ENCODE results near the gene SFXN5.
"Not testable (repeated sequence)": the region's sequence is repeated elsewhere in the genome, so short reads cannot be mapped to it uniquely, and the experiment has no call there.

Gene SFXN5

DNA sequence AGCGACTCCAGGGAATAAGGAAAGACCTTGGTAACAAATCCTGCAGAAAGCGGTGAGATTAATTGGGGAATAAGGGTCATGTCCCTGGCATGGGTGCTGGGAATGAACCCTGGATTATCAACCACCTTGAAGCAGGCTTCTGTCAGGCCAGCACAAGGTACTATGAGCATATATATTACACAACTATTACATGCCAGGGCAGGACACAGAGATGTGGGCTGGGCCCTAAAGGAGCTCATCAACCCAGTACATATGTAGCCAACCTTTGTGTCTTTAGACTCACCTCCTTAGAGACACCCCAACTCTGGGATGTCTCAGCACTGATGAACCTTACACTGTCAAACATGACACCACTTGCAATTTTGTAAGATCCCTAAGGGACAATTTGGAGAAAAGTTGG lies 3.4 kb downstream of the SFXN5 start:
- Histone ChIP-seq H3K36me3 (ENCODE audit: control insufficient read depth, insufficient read depth, low read length) (no peaks in the 10 kb centered on the region), H3K9me3 (ENCODE audit: control insufficient read depth, low read length) (no peaks in the 10 kb centered on the region), H3K4me3 (ENCODE audit: insufficient read depth, low read depth, low read length) (no peak overlapping the region), H3K27ac (ENCODE audit: insufficient read depth, low read depth, low read length, poor library complexity, severe bottlenecking) (no peak overlapping the region), H3K27me3 (ENCODE audit: control insufficient read depth, insufficient read depth, low read length, poor library complexity, severe bottlenecking) (peaks cover 20% of the 10 kb centered on the region), H3K4me1 (ENCODE audit: control insufficient read depth, insufficient read depth, low read length) (peaks cover 4% of the 10 kb centered on the region)
- 89 to 97% methylated on average over 2 of the region's 2 CpGs for WGBS, 2 experiments

DNA sequence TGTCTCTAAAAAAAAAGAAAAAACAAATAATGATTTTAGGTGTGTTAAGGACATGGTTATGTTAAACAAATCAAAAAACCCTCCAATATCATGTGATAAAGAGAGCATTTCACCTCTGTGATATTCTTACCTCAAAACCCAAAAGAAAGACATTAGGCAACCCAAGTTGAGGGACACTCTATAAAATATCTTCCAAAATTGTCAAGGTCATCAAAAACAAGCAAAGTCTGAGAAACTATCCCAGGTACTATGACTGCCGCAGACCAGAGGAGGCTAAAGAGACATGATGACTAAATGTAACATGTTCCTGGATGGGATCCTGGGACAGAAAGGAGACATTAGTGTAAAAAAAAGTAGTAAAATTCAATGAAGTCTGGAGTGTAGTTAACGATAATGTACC lies 4.5 kb downstream of the SFXN5 start:
- Histone ChIP-seq H3K4me3 (ENCODE audit: insufficient read depth, low read depth, low read length) (no peak overlapping the region), H3K4me1 (ENCODE audit: control insufficient read depth, insufficient read depth, low read length) (peaks cover 4% of the 10 kb centered on the region), H3K27me3 (ENCODE audit: control insufficient read depth, insufficient read depth, low read length, poor library complexity, severe bottlenecking) (peaks cover 17% of the 10 kb centered on the region), H3K9me3 (ENCODE audit: control insufficient read depth, low read length) (no peaks in the 10 kb centered on the region), H3K27ac (ENCODE audit: insufficient read depth, low read depth, low read length, poor library complexity, severe bottlenecking) (no peak overlapping the region), H3K36me3 (ENCODE audit: control insufficient read depth, insufficient read depth, low read length) (no peaks in the 10 kb centered on the region)
- 94 to 95% methylated on average over 2 of the region's 2 CpGs for WGBS, 2 experiments

DNA sequence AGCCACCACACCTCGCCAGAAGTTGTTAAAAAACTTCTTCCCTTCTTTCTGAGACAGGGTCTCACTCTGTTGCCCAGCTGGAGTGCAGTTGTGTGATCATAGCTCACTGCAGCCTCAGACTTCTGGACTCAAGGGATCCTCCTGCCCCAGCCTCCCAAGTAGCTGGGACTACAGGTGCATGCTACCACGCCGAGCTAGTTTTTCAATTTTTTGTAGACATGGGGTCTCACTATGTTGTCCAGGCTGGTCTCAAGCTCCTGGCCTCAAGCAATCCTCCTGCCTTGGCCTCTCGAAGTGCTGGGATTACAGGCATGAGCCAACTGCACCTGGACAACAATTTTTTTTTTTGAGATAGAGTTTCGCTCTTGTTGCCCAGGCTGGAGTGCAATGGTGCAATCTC lies 6.4 kb downstream of the SFXN5 start:
- H3K9me3 ChIP-seq (ENCODE audit: control insufficient read depth, low read length); H3K27me3 ChIP-seq (ENCODE audit: control insufficient read depth, insufficient read depth, low read length, poor library complexity, severe bottlenecking); H3K4me3 ChIP-seq (ENCODE audit: insufficient read depth, low read depth, low read length); H3K27ac ChIP-seq (ENCODE audit: insufficient read depth, low read depth, low read length, poor library complexity, severe bottlenecking); H3K36me3 ChIP-seq (ENCODE audit: control insufficient read depth, insufficient read depth, low read length); H3K4me1 ChIP-seq (ENCODE audit: control insufficient read depth, insufficient read depth, low read length): not testable (repeated sequence)
- 90 to 96% methylated on average over 5 of the region's 5 CpGs for WGBS, 2 experiments

DNA sequence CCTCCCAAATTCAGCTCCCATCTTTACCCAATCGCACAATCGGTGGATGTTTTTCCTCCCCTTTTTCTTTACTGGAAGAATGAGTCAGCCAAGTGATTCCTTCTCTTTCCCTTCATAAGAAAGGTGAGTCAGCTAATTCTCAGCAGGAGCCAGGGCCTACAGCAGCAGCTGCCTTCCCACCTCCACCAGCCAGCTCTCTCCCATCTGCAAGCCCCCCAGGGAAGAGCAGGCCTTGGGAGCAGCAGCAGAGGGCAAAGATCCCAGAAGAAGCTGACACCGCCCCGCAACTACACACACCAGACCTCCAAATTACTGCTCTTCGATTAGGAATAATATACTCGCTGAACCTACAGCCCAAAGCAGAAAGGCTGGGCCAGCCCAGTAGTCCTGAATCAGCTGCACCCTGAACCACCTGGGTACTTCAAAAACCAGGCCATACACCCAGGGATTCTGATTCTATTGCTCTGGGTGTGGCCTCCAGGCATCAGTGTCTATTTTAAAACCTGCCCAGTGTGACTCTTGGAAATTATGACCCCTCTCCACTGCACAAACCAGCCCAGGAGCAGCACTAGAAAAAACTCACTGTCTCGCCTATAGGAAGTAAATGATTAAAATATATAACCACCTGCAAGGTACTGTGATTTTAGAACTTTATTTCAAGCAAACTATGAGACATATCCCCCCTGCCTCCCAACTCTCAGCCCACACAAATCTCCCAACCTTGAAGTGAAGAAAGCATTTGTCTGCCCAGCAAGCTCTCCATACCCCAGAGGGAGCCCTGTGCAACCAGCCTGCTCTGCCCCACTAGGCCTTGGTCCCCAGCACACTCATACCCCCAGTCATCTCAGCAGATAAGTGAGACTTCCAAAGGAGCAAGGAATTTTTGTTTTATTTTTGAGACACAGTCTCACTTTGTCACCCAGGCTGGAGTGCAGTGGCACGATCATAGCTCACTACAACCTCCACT lies 7.3 kb downstream of the SFXN5 start:
- Histone ChIP-seq H3K4me3 (ENCODE audit: insufficient read depth, low read depth, low read length) (no peak overlapping the region), H3K36me3 (ENCODE audit: control insufficient read depth, insufficient read depth, low read length) (no peaks in the 10 kb centered on the region), H3K27ac (ENCODE audit: insufficient read depth, low read depth, low read length, poor library complexity, severe bottlenecking) (no peak overlapping the region), H3K9me3 (ENCODE audit: control insufficient read depth, low read length) (no peaks in the 10 kb centered on the region), H3K27me3 (ENCODE audit: control insufficient read depth, insufficient read depth, low read length, poor library complexity, severe bottlenecking) (no peaks in the 10 kb centered on the region), H3K4me1 (ENCODE audit: control insufficient read depth, insufficient read depth, low read length) (peaks cover 4% of the 10 kb centered on the region)
- WGBS, 2 experiments = 58 to 63% methylated on average over 7 to 8 of the region's 8 CpGs

DNA sequence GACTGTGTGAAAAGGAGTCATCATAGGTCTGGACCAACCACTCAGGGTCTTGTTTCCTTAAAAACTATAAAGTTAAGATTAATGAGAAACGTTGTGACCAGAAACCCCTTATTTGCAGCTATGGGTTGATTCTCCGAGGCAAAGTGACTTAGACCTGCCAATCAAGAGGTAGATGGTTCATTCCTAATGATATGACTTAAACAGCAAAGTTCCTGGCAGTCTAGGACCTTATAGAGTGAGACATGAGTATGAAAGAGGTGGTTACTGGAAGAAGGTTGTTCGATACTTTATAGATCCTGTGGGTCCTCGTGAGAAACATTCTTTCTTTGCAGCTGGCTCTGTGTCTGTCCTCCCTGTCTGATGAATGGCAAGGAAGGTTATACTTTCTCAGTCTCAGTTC lies 8.0 kb downstream of the SFXN5 start:
- Histone ChIP-seq H3K4me3 (ENCODE audit: insufficient read depth, low read depth, low read length) (no peak overlapping the region), H3K27me3 (ENCODE audit: control insufficient read depth, insufficient read depth, low read length, poor library complexity, severe bottlenecking) (no peaks in the 10 kb centered on the region), H3K9me3 (ENCODE audit: control insufficient read depth, low read length) (no peaks in the 10 kb centered on the region), H3K36me3 (ENCODE audit: control insufficient read depth, insufficient read depth, low read length) (no peaks in the 10 kb centered on the region), H3K4me1 (ENCODE audit: control insufficient read depth, insufficient read depth, low read length) (peaks cover 4% of the 10 kb centered on the region), H3K27ac (ENCODE audit: insufficient read depth, low read depth, low read length, poor library complexity, severe bottlenecking) (no peak overlapping the region)
- WGBS, 2 experiments = 85 to 86% methylated on average over 4 of the region's 4 CpGs

DNA sequence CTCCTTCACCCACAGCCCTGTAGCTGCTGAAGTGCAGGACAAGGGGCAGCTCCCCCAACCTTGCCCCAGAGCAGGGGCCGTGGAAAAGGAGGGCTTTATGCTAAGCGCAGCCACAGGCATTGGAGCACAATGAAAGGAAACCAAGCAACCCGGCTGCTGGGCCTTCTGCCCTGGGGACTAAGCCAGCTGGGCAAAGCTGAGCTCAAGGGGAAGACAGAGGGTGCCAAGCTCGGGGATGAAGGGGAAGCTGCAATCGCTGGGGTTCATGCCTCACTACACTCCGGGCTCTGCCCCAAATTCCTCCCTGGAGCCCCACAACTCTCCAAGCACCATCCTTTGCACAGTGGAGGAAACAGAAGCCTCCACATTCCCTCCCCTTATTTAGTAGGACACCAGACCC lies 12.4 kb downstream of the SFXN5 start:
- no peak overlapping the region for H3K4me3 ChIP-seq (ENCODE audit: insufficient read depth, low read depth, low read length)
- peaks cover 4% of the 10 kb centered on the region for H3K4me1 ChIP-seq (ENCODE audit: control insufficient read depth, insufficient read depth, low read length)
- H3K27me3 ChIP-seq (ENCODE audit: control insufficient read depth, insufficient read depth, low read length, poor library complexity, severe bottlenecking) = no peaks in the 10 kb centered on the region
- 86 to 87% methylated on average over 6 of the region's 6 CpGs for WGBS, 2 experiments
- no peaks in the 10 kb centered on the region for H3K9me3 ChIP-seq (ENCODE audit: control insufficient read depth, low read length)
- H3K36me3 ChIP-seq (ENCODE audit: control insufficient read depth, insufficient read depth, low read length) = no peaks in the 10 kb centered on the region
- H3K27ac ChIP-seq (ENCODE audit: insufficient read depth, low read depth, low read length, poor library complexity, severe bottlenecking) = no peak overlapping the region

DNA sequence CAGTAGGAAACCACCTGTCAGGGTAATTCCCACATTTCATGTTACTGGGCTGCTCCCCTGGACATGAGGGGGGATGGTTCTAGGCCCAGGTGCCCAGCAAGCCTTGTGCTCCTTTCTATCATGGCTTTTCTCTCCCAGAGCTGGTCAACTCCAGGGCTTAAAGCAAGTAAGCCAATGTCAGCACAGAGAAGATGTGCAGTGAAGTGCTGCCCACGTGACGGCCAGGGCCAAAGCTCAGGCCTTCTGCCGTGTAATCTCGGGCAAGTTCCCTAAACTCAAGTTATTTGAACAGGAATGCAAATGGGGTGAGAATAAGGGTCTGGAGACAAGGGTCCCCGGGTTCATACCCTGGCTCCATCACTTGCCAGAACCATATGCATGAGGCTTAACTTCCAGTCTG lies 16.5 kb downstream of the SFXN5 start:
- H3K9me3 ChIP-seq (ENCODE audit: control insufficient read depth, low read length) = no peaks in the 10 kb centered on the region
- H3K36me3 ChIP-seq (ENCODE audit: control insufficient read depth, insufficient read depth, low read length) = no peaks in the 10 kb centered on the region
- H3K27ac ChIP-seq (ENCODE audit: insufficient read depth, low read depth, low read length, poor library complexity, severe bottlenecking) = no peak overlapping the region
- H3K4me3 ChIP-seq (ENCODE audit: insufficient read depth, low read depth, low read length) = no peak overlapping the region
- no peaks in the 10 kb centered on the region for H3K27me3 ChIP-seq (ENCODE audit: control insufficient read depth, insufficient read depth, low read length, poor library complexity, severe bottlenecking)
- WGBS, 2 experiments = 86 to 88% methylated on average over 5 of the region's 5 CpGs
- no peaks in the 10 kb centered on the region for H3K4me1 ChIP-seq (ENCODE audit: control insufficient read depth, insufficient read depth, low read length)

DNA sequence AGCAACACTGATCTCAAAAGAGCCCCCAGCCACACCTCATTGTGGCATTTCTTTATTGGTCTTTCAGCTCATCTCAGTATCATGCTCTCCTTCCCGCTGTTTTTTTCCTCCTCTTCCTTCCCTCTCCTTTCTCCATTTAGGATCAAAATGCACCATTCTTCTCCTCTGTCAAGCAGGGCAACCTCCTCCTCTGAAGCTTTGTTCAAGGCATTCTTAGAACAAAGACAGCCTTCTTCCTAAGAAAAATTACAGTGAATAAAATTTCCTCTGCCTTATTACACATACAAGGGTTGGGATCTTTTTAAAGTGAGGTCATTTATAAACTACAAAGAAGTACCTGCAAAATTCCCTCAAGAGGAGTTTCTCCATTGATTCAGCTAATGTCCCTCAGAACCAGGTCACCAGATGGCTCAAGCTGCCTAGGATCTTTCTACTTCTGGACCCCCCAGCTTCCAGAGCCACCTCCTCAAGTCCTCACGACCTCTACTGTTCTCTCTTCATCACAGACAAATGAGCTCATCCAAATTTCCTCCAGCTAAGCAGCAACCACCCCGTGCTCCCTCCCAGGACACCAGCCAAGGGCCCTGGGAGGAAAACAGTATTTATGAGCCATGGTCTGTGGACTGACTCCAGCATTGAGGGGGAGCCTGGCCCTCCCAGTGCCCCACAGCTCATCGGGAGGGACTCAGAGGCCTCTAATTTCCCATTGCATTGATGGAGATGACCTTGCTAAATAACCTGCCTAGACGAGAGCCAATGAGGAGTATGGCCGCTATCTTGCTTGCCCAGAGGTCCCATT lies 18.0 kb downstream of the SFXN5 start:
- Histone ChIP-seq H3K9me3 (ENCODE audit: control insufficient read depth, low read length) (no peaks in the 10 kb centered on the region), H3K4me3 (ENCODE audit: insufficient read depth, low read depth, low read length) (no peak overlapping the region), H3K27ac (ENCODE audit: insufficient read depth, low read depth, low read length, poor library complexity, severe bottlenecking) (no peak overlapping the region), H3K36me3 (ENCODE audit: control insufficient read depth, insufficient read depth, low read length) (no peaks in the 10 kb centered on the region), H3K27me3 (ENCODE audit: control insufficient read depth, insufficient read depth, low read length, poor library complexity, severe bottlenecking) (no peaks in the 10 kb centered on the region), H3K4me1 (ENCODE audit: control insufficient read depth, insufficient read depth, low read length) (peaks cover 9% of the 10 kb centered on the region)
- 89 to 91% methylated on average over 6 of the region's 6 CpGs for WGBS, 2 experiments

DNA sequence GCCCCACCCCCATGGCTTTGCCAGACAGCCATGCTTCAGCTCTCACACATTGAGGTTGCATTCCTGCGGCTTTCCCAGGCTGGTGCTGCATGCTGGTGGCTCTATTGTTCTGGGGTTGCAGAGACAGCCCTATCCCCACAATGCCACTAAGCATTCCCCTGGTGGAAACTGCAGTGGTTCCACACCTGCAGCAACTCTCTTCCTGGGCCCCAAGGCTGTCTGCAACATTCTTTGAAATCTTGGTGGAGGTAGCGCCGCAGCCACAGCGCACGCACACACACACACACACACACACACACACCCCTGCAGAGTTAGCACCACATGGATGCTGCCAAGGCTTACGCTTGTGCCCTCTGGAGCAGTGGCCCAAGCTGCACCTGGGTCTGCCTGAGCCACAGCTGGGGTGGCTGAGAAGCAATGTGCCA lies 21.4 kb downstream of the SFXN5 start:
- Histone ChIP-seq H3K27me3 (ENCODE audit: control insufficient read depth, insufficient read depth, low read length, poor library complexity, severe bottlenecking) (no peaks in the 10 kb centered on the region), H3K27ac (ENCODE audit: insufficient read depth, low read depth, low read length, poor library complexity, severe bottlenecking) (no peak overlapping the region), H3K4me3 (ENCODE audit: insufficient read depth, low read depth, low read length) (no peak overlapping the region), H3K9me3 (ENCODE audit: control insufficient read depth, low read length) (no peaks in the 10 kb centered on the region), H3K36me3 (ENCODE audit: control insufficient read depth, insufficient read depth, low read length) (no peaks in the 10 kb centered on the region), H3K4me1 (ENCODE audit: control insufficient read depth, insufficient read depth, low read length) (peaks cover 9% of the 10 kb centered on the region)
- WGBS, 2 experiments = 71 to 72% methylated on average over 6 of the region's 6 CpGs
